Hematopoietic multipotent progenitor cell treated with erythropoietin and hydrocortisone succinate and interleukin-3 and kit ligand, for 15 days (in vitro differentiated cells): ENCODE data around the gene EFEMP2.

Source experiments
- DNase-seq: peaks from one replicate; pipeline ENCODE4 v3.0.0-alpha.2; 2015; ENCODE audit warnings: low spot score

EFEMP2 gene

GRCh38 chr11:65885231-65885630, 12.6 kb upstream of the EFEMP2 start:
- DNase-seq = no peak

- peak; percentile 82 for DNase-seq
Observed at GRCh38 chr11:65884716-65885092, 12.1 kb upstream of the EFEMP2 start.

- no peak for DNase-seq
Observed at GRCh38 chr11:65883786-65884715, 11.5 kb upstream of the EFEMP2 start.

- no peak for DNase-seq
Observed at GRCh38 chr11:65883058-65883761, 10.6 kb upstream of the EFEMP2 start.

GRCh38 chr11:65882120-65883057, 9.8 kb upstream of the EFEMP2 start:
- DNase-seq = no peak

GRCh38 chr11:65880844-65881421, 8.3 kb upstream of the EFEMP2 start:
- no peak for DNase-seq

- DNase-seq = no peak
Observed at GRCh38 chr11:65880027-65880426, 7.4 kb upstream of the EFEMP2 start.

- no peak for DNase-seq
Observed at GRCh38 chr11:65879617-65880016, 7.0 kb upstream of the EFEMP2 start, which contains the start of gene CTSW. TSS of gene CTSW (plus strand) at chr11:65879837. CDS start at chr11:65879855, 18 bp downstream.

GRCh38 chr11:65873318-65874156, 937 bp upstream of the EFEMP2 start:
- peak; percentile 92 for DNase-seq

- no peak for DNase-seq
Observed at GRCh38 chr11:65871811-65872548, 620 bp downstream of the EFEMP2 start.

- DNase-seq = no peak
Observed at GRCh38 chr11:65870706-65871681, 1.6 kb downstream of the EFEMP2 start.

GRCh38 chr11:65870307-65870658, 2.3 kb downstream of the EFEMP2 start:
- DNase-seq = no peak

- no peak for DNase-seq
Observed at GRCh38 chr11:65869643-65870306, 2.8 kb downstream of the EFEMP2 start.

- no peak for DNase-seq
Observed at GRCh38 chr11:65868907-65869306, 3.7 kb downstream of the EFEMP2 start.

- DNase-seq = no peak
Observed at GRCh38 chr11:65868076-65868667, 4.4 kb downstream of the EFEMP2 start.

- no peak for DNase-seq
Observed at GRCh38 chr11:65867284-65868071, 5.1 kb downstream of the EFEMP2 start.
